ENCODE results near the gene PLA2G6.
A peak's percentile ranks its signal among the peaks of the same experiment; 100 is the strongest.

- TF ChIP-seq CTCF (IDR thresholded peaks at IDR 0.05) (peak; percentile 15 to 37 (median 24)), POLR2A (IDR thresholded peaks at IDR 0.05) (no peak), EP300 (IDR thresholded peaks at IDR 0.05; ENCODE audit: low read depth) (no peak), POLR2AphosphoS5 (IDR thresholded peaks at IDR 0.05) (no peak)
Measured at GRCh38 chr22:38104084-38104483, 77.5 kb downstream of the PLA2G6 start.
